ENCODE data around the gene RFWD3.

RFWD3 gene

DNA sequence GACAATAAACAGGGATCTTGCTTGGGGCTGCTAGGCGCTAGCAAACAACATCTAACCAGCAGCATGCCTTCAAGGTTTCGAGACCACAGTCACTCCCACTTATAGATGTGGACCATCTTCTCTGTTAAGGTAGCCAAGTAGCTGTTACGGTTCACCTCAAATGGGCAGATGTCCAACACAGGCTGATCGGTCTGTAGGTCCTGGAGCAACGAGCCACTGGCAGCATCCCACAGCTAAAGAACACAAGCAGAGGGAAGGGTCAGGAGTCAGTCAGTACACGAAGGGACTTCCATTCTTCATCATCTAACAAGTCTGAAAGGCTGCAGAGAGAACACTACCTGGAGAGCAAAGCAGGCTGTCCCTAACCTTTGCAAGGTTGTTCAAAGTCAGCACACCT is 42.8 kb downstream of the RFWD3 start:
- in situ Hi-C loops (cut with MboI; ENCODE audit: low sequenced_read_pairs), result no loop called here

- in situ Hi-C loops (cut with MboI; ENCODE audit: low sequenced_read_pairs), result no loop called here
Observed at GRCh38 chr16:74623214-74623838, 43.4 kb downstream of the RFWD3 start.

DNA sequence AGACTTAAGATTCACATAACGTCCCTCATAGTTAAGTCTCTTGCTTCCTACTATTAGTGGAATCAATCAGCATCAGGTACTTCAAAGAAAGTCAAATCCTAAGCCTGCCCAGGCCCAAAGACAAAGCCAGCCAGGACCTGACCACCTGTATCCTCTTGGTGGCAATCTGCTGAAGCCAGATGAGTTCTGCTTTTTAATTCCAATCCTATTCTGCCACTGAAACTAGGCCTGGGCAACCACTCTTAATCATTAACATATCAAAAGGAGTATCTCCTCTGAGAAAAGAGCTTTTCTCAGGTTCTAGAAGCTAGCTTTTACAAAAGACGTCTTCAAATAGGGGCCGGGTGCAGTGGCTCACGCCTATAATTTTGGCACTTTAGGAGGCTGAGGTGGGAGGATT is 44.7 kb downstream of the RFWD3 start:
- in situ Hi-C loops (cut with MboI; ENCODE audit: low sequenced_read_pairs), result no loop called here

DNA sequence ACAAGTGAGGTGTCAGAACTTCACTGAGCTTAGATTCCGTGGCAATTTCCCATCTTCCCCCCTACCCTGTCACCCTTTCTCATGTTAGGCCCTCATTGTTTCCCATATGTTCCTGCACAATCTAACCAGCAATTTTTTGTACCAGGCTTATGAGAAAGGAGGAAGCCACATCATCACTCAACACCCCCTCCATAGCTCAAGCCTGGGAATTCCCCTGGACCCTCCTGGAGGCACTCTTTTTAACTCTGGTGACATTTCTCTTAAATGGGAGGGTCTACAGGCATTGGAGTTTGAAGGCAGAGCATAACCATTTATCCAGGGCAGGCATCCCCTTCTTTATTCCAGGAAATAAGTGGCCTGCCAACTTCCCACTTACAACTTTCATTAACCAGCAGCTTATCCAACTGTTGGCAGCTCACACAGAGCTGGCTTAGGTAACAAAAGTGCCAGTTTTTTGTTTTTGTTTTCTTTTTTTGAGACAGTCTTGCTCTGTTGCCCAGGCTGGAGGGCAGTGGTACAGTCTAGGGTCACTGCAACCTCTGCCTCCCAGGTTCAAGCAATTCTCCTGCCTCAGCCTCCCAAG is 49.4 kb downstream of the RFWD3 start:
- in situ Hi-C loops (cut with MboI; ENCODE audit: low sequenced_read_pairs), result no loop called here

DNA sequence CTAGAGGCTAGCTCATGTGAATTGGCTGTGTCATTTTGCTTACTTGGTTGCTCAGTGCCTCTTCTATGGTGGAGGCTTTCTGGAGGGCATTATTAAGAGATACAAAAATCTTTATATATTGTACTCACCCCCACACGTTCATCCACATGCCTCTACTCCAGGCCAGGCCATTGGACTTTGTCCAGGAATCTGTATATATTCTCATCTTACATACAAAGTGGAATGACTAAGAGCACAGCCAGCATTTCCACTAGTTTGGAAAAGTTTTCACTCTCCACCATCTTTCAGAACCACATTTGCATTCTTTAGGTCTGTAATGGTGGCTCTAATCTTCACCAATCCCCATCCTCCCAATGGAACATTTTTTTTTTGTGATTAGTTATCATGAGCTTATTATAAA is 55.0 kb downstream of the RFWD3 start:
- in situ Hi-C loops (cut with MboI; ENCODE audit: low sequenced_read_pairs), result no loop called here

- in situ Hi-C loops (cut with MboI; ENCODE audit: low sequenced_read_pairs), result no loop called here
Observed at GRCh38 chr16:74608944-74609343, 57.7 kb downstream of the RFWD3 start.

DNA sequence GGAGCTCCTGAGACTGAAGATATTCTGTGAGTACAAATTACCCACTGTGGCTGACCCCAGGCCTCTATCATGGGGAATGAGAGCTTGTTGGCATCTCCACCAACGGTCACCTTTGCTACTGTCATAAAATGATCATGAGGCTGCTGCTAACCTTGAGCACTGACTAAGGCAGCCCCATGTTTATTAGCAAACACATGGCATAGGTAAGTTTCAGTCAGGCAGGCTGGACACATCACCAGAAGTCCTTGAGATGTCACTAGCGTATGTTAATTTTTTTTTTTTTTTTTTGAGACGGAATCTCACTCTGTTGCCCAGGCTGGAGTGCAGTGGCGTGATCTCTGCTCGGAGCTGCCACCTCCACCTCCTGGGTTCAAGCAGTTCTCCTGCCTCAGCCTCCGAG is 58.3 kb downstream of the RFWD3 start:
- in situ Hi-C loops (cut with MboI; ENCODE audit: low sequenced_read_pairs), result no loop called here

DNA sequence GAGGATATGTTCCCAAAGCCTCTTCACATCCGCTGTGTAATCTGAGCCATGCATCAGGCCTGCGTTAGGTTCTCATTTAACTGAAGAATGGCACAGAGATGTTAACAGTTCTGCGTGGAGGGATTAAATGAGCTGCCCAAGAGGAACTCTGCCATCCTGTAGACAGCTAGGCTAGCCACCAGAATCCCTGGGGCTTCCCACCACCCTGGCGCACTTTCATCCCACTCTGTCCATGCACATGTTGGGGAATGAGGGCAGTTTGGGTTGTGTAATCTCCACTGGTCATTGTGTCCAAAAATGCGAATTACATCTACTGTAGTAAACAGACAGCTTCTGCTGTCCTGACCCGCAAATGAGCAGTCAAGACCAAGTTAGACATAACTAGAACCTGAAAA is 58.7 kb downstream of the RFWD3 start:
- in situ Hi-C loops (cut with MboI; ENCODE audit: low sequenced_read_pairs), result no loop called here

DNA sequence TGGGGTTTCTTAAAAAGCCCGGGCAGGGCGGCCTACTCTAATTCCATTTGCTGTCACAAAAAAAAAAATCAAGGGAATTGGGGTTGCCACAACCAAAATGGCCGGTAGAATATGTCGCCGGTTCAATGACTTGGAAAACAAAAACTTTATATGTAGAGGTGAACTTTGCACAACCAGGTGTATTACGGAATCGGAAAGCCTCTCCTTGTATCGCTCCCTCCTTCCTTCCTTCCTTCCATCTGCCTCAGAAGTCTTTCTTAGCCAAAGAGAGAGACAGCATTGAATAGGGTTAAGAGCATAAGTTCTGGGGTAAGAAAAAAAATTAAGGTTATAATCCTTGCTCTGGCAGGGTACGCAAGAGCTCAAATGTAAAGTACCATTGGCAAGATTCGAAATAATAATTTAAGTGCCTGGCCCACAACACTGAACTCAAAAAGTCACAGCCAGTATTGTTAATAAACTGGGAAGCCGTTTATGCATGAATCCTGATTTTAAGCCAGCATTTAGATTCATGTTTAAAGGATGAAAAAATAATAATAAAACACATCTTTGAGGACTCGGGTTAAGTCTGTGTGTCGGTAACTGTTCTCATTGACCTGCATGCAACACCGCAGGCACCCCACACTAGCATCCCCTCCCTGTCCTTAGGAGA is 59.2 kb downstream of the RFWD3 start:
- in situ Hi-C loops (cut with MboI; ENCODE audit: low sequenced_read_pairs), result no loop called here

DNA sequence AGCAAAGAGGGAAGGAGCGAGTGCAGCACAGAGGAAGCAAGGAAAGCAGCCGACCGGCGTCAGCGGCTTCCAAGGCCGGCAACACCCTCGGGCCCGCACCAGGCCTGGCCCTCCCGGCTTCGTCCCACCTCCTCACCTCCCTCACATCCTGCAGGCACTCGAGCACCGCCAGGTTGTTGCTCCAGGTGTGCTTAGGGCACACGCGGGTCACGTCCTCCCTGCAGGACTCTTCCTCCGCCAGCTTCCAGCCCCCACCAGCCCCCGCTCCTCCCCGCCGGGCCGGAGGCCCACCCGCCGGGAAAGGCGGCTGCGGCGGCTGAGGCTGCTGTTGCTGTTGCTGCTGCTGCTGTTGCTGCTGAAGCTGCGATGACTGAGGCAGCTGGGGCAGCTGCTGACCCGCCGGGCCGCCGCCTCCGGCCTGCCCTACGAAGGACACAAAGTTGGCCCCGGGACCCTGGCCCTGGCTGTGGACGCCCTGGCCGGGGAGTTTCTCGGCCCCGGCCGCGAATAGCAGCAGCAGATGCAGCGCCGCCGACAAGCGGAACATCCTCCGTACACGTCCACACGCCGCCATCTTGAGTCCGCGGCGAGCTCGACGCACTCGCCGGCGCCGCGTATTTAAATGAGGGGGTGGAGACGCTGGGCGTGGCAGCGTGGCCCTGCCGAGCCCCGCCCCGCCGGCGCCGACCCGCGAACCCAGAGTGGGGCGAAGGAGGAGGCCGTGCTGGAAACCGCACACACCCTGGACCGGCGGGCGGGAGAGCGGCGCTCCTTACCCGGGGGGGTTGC is 60.0 kb downstream of the RFWD3 start, which contains the start of gene GLG1:
Gene GLG1 (minus strand): TSS at position 594 of the 789 bp plus-strand sequence. CDS start 20 bp downstream, at position 574.
- in situ Hi-C loops (cut with MboI; ENCODE audit: low sequenced_read_pairs), result no loop called here

DNA sequence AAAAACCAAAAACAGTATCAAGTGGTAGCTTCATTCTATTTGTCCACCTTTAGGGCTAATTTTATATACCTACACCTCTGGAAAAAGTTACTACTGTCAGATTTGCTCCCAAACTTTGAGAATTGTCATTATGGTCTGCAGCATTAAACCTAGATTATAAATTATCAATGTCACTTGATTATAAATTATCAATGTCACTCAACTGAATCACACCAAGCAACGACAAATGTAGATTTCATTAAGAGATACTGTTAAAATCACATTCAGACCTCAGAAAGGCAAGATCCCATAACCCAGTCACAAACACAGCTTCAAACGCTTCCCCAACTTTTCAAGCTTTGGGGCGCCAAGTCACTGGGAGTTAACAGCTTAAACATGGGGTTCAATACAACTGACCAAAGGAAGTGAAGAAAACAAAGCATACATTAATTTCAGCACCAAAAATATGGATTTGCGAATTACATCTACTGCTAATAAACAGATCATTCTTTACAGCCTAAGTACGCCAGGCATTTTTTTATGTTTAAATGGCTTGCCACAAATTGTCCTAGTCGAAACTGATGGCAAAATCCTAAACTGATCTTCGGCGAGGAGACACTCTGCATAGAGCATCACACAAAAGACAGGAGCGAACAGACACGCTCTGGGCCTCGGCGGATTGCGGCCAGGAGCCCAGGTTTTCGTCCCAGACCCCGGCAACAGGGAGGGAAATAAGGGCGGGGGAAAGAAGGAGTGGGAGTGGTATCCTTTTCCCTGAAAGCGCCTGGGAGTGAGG is 60.7 kb downstream of the RFWD3 start:
- in situ Hi-C loops (cut with MboI; ENCODE audit: low sequenced_read_pairs), result no loop called here

GRCh38 chr16:74605332-74605731 is 61.3 kb downstream of the RFWD3 start:
- in situ Hi-C loops (cut with MboI; ENCODE audit: low sequenced_read_pairs), result no loop called here

GRCh38 chr16:74603848-74604247 is 62.8 kb downstream of the RFWD3 start:
- in situ Hi-C loops (cut with MboI; ENCODE audit: low sequenced_read_pairs), result no loop called here

DNA sequence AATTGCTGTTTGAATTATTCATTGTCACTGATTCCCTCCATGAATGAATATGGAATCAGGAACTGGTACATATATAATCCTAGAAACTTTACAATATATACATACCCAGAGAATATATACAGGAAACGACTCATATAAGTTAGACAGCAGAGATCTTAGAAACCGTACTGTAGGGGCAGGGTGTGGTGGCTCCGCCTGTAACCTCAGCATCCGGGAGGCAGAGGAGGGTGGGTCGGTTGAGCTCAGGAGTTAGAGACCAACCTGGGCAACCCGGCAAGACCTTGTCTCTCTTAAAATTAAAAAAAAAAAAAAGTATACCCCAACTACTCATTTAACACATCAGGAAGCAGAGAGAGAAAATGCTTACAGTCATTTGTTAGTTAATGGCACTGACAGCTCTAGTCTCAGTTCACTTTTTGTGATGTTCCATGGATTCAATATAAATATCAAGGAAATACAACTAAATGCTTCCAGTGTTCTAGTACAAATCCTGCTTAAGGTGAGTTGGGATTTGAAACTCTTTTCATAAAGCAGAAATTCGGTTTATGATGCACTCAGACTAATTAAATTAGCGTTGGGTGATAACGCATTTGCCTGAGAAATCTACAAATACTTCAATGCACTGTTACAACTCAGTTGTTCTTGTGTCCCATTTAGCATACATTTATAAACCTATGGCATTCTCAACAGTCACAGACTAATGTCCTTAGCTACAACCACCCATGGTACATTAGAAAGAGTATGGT is 65.4 kb downstream of the RFWD3 start:
- in situ Hi-C loops (cut with MboI; ENCODE audit: low sequenced_read_pairs), result no loop called here

DNA sequence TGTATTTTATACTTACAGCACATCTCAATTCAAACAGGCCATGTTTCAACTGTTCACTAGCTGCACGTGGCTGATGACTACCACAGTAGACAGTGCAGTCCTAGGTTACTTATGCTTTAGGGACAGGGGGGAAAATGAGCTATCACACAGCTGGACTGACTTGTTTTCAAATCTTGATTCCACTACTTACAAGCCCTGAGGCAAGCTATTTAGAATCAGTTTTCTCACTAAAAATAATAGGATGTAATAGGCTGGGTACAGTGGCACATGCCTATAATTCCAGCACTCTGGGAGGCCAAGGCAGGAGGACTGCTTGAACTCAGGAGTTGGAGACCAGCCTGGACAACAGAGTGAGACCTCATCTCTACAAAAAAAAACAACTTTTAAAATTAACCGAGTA is 70.1 kb downstream of the RFWD3 start:
- in situ Hi-C loops (cut with MboI; ENCODE audit: low sequenced_read_pairs), result no loop called here

GRCh38 chr16:74592847-74593246 is 73.8 kb downstream of the RFWD3 start:
- in situ Hi-C loops (cut with MboI; ENCODE audit: low sequenced_read_pairs), result no loop called here

DNA sequence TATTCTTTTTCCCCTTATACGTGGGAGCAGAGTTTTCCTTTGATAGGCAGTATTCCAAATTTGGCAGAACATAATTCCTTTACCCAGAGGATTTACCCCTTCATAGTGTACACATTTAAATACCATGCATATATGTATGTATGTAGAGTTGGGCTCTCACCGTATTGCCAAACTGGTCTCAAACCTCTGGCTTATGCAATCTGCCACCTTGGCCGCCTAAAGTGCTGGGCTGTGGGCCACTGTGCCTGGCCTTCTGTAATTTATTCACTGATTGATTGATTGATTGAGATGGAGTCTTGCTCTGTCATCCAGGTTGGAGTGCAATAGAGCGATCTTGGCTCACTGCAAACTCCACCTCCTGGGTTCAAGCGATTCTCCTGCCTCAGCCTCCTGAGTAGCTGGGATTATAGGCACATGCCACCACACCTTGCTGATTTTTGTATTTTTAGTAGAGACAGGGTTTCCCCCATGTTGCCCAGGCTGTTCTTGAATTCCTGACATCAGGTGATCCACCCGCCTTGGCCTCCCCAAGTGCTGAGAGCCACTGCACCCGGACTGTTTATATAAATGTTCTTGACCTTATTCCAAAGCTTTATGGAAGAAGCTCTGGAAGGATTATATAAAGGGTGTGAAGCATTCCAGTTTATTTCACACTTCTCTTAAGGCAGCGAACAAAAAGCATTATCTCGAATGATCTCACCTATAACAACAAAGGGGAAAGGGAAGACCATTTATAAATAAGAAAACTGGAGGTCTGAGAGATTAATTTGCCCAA is 74.6 kb downstream of the RFWD3 start:
- in situ Hi-C loops (cut with MboI; ENCODE audit: low sequenced_read_pairs), result no loop called here

- in situ Hi-C loops (cut with MboI; ENCODE audit: low sequenced_read_pairs), result no loop called here
Observed at GRCh38 chr16:74586948-74587347, 79.7 kb downstream of the RFWD3 start.

DNA sequence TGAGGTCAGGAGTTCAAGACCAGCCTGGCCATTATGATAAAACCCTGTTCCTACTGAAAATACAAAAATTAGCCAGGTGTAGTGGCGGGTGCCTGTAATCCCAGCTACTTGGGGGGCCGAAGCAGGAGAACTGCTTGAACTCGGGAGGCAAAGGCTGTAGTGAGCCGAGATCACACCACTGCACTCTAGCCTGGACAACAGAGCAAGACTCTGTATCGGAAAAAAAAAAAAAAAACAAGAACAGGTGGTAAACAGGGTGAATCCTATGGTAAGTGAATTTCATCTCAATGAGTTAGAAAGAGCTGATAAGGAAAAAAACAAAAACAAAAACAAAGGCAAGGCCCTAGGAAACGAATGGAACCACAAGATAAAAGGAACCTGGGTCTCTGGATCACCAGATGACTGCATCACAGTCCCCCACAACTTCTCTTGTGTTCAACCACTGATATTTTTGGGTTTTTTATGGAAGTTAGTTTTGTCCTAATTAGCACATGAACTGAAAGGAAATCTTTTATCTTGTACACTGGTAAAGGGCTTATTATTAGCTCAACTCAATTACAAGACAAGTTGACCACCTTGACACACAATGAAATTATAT is 80.7 kb downstream of the RFWD3 start:
- in situ Hi-C loops (cut with MboI; ENCODE audit: low sequenced_read_pairs), result no loop called here
